ENCODE results near the gene MED12L.

MED12L gene

DNA sequence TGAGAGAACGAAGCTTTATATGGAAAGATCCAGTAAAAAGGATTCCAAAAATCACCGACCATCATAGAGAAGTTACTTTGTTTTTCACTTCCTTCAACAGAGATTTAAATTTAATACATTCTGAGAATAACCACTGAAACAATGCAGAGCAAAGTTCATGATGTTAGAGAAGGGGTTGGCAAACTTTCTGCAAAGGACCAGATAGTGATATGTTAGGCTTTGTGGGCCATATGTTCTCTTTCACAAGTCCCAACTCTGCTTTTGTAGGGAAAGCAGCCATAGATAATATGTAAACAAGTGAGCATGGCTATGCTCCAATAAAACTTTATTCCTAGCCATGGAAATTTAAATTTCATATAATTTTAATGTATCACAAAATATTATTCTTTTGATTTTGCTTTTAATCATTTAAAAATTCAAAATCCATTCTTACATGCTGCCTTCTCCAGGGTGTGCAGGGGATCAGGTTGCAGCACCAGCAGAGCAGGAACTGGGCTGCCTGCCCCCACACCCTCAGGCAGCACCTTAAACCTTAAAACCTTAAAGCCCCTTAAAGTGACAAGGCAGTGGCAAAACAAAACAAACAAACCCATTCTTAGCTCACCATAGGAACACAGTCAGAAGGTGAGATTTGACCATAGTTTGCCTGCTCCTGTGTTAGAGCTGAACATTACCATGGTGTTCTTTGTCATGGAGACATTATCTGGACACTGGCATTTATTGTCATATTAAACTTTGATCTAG, 392.3 kb downstream of the MED12L start:
- no peak for DNase-seq

DNA sequence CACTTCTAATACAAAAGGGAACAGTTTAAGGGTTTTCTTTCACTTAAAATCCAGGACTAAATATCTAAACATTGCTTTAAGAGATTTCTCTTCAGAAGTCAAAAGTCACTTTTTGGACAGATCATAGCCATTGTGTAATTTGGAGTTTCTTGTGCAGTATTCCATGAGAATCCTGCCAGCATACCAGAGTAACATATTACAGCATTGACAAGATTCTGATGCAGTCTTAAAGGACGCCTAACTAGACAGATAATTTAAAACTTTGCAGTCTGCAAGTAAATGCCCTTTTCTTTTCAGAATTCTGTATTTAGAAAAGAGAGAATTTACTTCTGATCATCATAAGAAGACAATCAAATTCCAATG, 392.9 kb downstream of the MED12L start:
- DNase-seq: no peak

DNA sequence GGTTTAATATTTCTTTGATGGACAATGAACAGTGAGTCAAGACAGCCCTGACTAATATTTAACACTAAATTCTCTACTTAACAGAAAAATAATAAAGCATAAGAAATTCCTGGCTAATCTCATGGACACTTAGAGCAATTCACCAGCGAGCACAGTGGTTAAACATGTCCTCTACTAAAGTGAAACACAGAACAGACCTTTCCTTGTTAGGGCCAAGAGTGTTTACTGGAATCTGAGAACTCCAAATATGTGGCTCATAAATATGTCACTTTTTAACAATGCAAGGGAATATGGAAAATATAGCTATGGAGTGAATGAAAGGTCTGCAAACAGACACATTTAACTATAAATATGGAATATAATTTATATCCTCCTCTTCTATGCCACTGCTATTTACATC, 394.0 kb downstream of the MED12L start:
- DNase-seq: no peak

DNA sequence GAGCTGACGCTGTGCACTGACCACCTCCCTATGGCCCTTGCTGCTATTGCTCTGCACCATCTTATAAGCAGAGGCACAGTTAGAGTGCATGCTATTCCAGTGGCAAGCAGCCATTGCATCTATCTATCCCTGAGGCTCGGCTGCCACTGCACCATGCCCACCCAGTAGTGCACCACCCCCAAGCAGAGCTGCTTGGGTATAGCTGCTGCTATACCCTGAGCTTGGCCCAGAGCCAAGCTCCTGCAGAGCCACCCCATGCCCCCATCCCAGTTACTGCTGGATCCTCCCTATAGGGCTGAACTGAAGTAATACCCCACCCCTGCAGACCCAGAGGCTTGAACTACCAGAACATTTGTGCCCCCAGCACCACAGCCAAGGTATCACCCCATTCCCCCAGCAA, 395.0 kb downstream of the MED12L start:
- no peak for DNase-seq

DNA sequence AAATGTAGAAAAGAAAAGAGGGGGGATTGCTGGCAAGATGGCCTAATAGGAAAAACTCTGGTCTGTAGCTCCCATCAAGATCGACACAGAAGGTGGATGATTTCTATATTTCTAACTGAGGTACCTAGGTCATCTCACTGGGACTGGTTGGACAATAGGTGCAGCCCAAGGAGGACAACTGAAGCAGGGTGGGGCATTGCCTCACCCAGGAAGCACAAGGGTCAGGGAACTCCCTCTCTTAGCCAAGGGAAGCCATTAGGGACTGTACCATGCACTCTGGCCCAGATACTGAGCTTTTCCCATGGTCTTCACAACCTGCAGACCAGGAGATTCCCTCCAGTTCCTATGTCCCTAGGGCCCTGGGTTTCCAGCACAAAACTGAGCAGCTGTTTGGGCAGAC, 398.0 kb downstream of the MED12L start:
- no peak for DNase-seq

DNA sequence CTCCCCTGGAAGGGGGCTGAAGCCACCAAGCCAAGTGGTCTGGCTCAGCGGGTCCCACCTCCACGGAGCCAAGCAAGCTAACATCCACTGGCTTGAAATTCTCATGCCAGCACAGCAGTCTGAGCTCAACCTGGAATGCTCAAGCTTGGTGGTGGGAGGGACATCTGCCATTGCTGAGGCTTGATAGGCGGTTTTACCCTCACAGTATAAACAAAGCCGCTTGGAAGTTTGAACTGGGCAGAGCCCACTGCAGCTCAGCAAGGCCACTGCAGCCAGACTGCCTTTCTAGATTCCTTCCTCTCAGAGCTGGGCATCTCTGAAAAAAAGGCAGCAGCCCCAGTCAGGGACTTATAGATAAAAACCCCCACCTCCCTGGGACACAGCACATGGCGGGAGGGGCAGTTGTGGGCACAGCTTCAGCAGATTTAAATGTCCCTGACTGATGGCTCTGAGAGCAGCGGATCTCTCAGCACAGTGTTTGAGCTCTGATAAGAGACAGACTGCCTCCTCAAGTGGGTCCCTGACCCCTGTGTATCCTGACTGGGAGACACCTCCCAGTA, 398.6 kb downstream of the MED12L start:
- DNase-seq: no peak
